IPS-18a (cell line): ENCODE results near the gene RRAD.

Experiments used
- H3K27ac ChIP-seq: one replicate; pipeline ENCODE4 v1.5.1; 2013; ENCODE audit warnings: low read length
- H3K27me3 ChIP-seq: one replicate; pipeline ENCODE4 v1.6.1; 2013; ENCODE audit warnings: mild to moderate bottlenecking, low read length; ENCODE audit not compliant: control insufficient read depth, insufficient read depth
- H3K36me3 ChIP-seq: one replicate; pipeline ENCODE4 v1.6.1; 2013; ENCODE audit warnings: low read depth, low read length; ENCODE audit not compliant: control insufficient read depth
- H3K4me1 ChIP-seq: one replicate; pipeline ENCODE4 v1.6.1; 2013; ENCODE audit warnings: low read depth, low read length; ENCODE audit not compliant: control insufficient read depth
- H3K4me3 ChIP-seq: one replicate; pipeline ENCODE4 v1.5.1; 2013; ENCODE audit warnings: low read length
- H3K9ac ChIP-seq: one replicate; pipeline ENCODE4 v1.6.1; 2013; ENCODE audit warnings: mild to moderate bottlenecking, low read length, moderate library complexity
- H3K9me3 ChIP-seq: one replicate; pipeline ENCODE4 v1.6.1; 2013; ENCODE audit warnings: low read depth, low read length; ENCODE audit not compliant: control insufficient read depth

RRAD gene

GRCh38 chr16:66908762-66909559 lies 16.4 kb downstream of the RRAD start:
- no peak overlapping the region for H3K9ac ChIP-seq
- H3K4me3 ChIP-seq, result no peak overlapping the region
- no peaks in the 10 kb centered on the region for H3K9me3 ChIP-seq
- no peaks in the 10 kb centered on the region for H3K4me1 ChIP-seq
- no peaks in the 10 kb centered on the region for H3K27me3 ChIP-seq
- H3K27ac ChIP-seq, result no peak overlapping the region
- no peaks in the 10 kb centered on the region for H3K36me3 ChIP-seq

DNA sequence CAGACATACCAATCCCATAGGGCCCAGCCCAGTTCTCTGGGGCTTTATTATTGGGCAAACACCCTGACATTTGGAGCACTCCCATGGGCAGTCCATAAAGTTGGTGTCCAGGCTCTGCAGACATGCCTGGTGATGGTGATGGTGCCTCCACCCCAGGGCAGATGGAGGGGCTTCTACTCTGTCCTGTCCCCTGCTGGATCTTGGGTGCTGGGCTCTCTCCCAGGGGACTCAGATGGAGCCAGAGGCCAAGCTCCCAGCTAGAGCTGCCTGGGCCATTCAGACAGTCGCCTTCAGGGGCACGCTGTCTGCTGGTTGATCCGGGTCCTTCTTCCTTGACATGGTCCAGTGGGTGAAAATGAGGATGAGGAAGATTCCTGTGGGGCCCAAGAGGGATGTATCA lies 17.2 kb downstream of the RRAD start:
- no peak overlapping the region for H3K27ac ChIP-seq
- H3K4me1 ChIP-seq, result no peaks in the 10 kb centered on the region
- no peaks in the 10 kb centered on the region for H3K27me3 ChIP-seq
- H3K9ac ChIP-seq, result no peak overlapping the region
- no peaks in the 10 kb centered on the region for H3K9me3 ChIP-seq
- H3K36me3 ChIP-seq, result no peaks in the 10 kb centered on the region
- no peak overlapping the region for H3K4me3 ChIP-seq

DNA sequence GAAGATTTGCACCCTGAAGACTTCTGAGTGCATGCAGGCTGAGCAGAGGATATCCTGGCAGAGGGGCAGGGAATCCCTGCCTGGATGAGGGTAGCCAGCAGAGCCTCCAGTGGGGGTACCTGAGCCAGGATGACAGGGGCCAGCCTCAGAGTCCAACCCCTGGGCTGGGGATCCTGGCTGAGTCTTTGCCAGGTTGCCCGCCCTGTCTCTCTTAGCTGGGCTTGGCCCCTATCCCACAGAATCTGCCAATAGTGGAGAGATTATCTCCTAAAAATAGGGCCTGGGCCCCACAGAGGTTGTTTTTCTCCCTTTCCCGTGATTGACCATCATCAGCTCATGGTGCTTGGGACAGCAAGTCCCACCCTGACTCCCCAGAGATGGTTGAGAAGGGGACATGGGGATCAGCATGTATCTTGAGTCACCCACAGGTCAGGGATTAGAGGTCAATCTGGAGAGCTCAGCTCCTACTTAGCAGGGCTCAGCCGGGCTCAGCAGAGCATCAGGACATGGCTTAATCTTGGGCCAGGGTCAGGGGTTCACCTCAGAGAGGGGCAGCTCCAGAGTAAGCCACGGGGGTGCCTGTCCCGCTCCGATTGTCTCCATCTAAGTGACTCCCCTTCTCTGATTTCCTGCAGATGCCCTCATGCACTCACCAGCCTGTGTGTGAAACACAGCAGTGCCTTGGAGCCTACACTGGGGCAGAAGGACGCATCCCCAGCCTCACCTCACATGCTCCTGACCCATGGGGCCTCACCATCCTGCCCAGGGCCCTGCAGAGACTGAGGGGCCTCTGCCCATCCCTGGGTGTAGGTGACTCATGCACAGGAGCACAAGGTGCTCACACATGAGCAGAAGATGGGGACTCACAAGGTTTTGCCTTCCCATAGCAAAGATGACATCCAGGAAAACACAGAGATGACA lies 18.2 kb downstream of the RRAD start:
- H3K27me3 ChIP-seq, result no peaks in the 10 kb centered on the region
- H3K9me3 ChIP-seq, result no peaks in the 10 kb centered on the region
- no peak overlapping the region for H3K9ac ChIP-seq
- no peaks in the 10 kb centered on the region for H3K36me3 ChIP-seq
- no peak overlapping the region for H3K27ac ChIP-seq
- H3K4me3 ChIP-seq, result no peak overlapping the region
- H3K4me1 ChIP-seq, result no peaks in the 10 kb centered on the region

DNA sequence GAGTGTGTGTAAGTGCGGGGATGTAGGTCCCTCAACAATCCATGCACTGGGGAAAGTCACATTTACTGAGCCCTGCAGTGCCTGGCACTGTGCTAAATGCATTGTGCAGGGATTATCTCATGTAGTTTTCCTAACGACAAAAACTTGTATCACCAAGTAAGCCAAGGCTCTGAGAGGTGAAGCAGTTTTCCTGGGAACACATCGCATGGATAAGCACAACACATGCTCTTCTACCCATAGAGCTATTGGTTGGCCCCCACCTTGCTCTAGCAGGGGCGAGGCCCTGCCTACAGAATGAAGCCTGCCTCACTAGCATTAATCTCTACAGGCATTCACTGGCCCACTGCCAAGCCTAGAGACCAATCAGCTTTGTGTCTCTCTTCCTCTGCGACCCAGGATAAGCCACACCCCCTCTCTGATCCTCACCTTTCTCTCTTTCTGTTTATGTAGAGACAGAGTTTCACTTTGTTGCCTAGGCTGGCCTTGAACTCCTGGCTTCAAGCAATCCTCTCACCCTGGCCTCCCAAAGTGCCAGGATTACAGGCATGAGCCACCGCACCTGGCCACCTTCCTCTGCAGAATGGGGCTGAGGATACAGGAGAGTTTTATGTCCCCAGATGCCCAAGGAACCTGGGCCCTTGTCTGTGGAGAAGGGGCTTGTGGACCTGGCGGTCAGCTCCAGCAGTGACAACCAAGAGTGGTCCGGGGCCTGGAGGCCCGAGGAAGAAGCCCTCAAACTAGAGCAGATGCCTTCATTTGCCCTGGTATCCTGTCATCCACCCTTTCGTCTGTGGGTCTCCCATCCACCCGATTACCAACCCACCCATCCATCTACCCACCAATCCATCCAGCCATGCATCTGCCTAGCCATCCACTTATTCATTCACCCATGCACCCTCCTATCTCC lies 19.4 kb downstream of the RRAD start:
- Histone ChIP-seq H3K27ac (no peak overlapping the region), H3K4me1 (no peaks in the 10 kb centered on the region), H3K9me3 (no peaks in the 10 kb centered on the region), H3K36me3 (no peaks in the 10 kb centered on the region), H3K4me3 (no peak overlapping the region), H3K9ac (no peak overlapping the region), H3K27me3 (no peaks in the 10 kb centered on the region)

- no peak overlapping the region for H3K9ac ChIP-seq
- H3K36me3 ChIP-seq, result no peaks in the 10 kb centered on the region
- no peaks in the 10 kb centered on the region for H3K4me1 ChIP-seq
- H3K4me3 ChIP-seq, result no peak overlapping the region
- H3K27ac ChIP-seq, result no peak overlapping the region
- H3K27me3 ChIP-seq, result no peaks in the 10 kb centered on the region
- H3K9me3 ChIP-seq, result no peaks in the 10 kb centered on the region
These were observed 20.3 kb downstream of the RRAD start for GRCh38 chr16:66904846-66905632.

GRCh38 chr16:66904428-66904845 lies 20.9 kb downstream of the RRAD start:
- H3K9me3 ChIP-seq, result no peaks in the 10 kb centered on the region
- no peak overlapping the region for H3K27ac ChIP-seq
- no peaks in the 10 kb centered on the region for H3K27me3 ChIP-seq
- H3K4me3 ChIP-seq, result no peak overlapping the region
- H3K36me3 ChIP-seq, result no peaks in the 10 kb centered on the region
- no peak overlapping the region for H3K9ac ChIP-seq
- H3K4me1 ChIP-seq, result no peaks in the 10 kb centered on the region

- Histone ChIP-seq H3K9ac (no peak overlapping the region), H3K27me3 (no peaks in the 10 kb centered on the region), H3K27ac (no peak overlapping the region), H3K36me3 (no peaks in the 10 kb centered on the region), H3K9me3 (no peaks in the 10 kb centered on the region), H3K4me3 (no peak overlapping the region), H3K4me1 (no peaks in the 10 kb centered on the region)
These were observed 21.5 kb downstream of the RRAD start for GRCh38 chr16:66903544-66904427.

- Histone ChIP-seq H3K4me1 (no peaks in the 10 kb centered on the region), H3K9ac (no peak overlapping the region), H3K4me3 (no peak overlapping the region), H3K27ac (no peak overlapping the region), H3K36me3 (no peaks in the 10 kb centered on the region), H3K9me3 (no peaks in the 10 kb centered on the region), H3K27me3 (no peaks in the 10 kb centered on the region)
These were observed 22.4 kb downstream of the RRAD start for GRCh38 chr16:66902648-66903543.

GRCh38 chr16:66901626-66902025 lies 23.7 kb downstream of the RRAD start:
- H3K4me1 ChIP-seq, result no peaks in the 10 kb centered on the region
- no peak overlapping the region for H3K4me3 ChIP-seq
- no peaks in the 10 kb centered on the region for H3K27me3 ChIP-seq
- no peak overlapping the region for H3K9ac ChIP-seq
- H3K9me3 ChIP-seq, result no peaks in the 10 kb centered on the region
- no peak overlapping the region for H3K27ac ChIP-seq
- H3K36me3 ChIP-seq, result no peaks in the 10 kb centered on the region
